AG09309 (cell line): ENCODE data around the gene PPOX.
A peak's percentile ranks its signal among the peaks of the same experiment; 100 is the strongest.

ENCODE experiments used
- DNase-seq: peaks from one replicate; pipeline ENCODE4 v3.0.0-alpha.2; 2010; ENCODE audit warnings: low read depth
- H3K4me3 ChIP-seq: 2 replicates; pipeline ENCODE4 v1.5.1; 2011; ENCODE audit warnings: mild to moderate bottlenecking, low read depth, low read length, moderate library complexity; ENCODE audit not compliant: control insufficient read depth
- TF ChIP-seq, protein P1 (sequence below): IDR thresholded peaks from 2 replicates; pipeline ENCODE4 v1.5.1; 2011; ENCODE audit warnings: mild to moderate bottlenecking, low read depth, low read length, inconsistent platforms; ENCODE audit not compliant: insufficient read depth, control insufficient read depth; ENCODE audit errors: missing control alignments

Gene PPOX

DNA sequence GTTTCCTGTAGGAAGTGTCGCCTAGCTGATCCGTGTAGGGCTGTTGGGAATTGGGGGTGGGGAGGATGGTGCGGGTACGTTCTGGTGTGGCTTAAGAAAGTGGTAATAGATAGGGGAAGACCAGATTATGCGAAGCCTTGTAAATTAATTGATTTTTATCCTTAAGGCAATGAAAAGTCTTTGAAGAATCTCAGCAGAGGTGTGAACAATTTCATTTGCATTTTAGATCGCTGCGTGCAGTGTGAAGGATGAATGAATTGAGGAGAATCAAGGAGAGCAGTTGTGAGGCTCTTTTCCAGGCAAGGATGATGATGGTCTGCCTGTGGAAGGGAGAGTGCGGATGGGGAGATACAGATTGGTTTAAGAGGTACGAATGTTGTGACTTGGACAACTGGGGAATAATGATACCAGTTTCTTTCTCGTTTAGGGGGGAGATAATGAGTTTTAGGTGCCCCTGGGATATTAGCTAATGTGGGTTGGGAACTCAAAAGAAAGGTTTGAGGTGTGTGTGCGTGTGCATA lies 32.9 kb upstream of the PPOX start:
- H3K4me3 ChIP-seq = peak overlapping the region; percentile 63
- TF ChIP-seq, protein P1, sequence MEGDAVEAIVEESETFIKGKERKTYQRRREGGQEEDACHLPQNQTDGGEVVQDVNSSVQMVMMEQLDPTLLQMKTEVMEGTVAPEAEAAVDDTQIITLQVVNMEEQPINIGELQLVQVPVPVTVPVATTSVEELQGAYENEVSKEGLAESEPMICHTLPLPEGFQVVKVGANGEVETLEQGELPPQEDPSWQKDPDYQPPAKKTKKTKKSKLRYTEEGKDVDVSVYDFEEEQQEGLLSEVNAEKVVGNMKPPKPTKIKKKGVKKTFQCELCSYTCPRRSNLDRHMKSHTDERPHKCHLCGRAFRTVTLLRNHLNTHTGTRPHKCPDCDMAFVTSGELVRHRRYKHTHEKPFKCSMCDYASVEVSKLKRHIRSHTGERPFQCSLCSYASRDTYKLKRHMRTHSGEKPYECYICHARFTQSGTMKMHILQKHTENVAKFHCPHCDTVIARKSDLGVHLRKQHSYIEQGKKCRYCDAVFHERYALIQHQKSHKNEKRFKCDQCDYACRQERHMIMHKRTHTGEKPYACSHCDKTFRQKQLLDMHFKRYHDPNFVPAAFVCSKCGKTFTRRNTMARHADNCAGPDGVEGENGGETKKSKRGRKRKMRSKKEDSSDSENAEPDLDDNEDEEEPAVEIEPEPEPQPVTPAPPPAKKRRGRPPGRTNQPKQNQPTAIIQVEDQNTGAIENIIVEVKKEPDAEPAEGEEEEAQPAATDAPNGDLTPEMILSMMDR = no peak
- no peak for DNase-seq

DNA sequence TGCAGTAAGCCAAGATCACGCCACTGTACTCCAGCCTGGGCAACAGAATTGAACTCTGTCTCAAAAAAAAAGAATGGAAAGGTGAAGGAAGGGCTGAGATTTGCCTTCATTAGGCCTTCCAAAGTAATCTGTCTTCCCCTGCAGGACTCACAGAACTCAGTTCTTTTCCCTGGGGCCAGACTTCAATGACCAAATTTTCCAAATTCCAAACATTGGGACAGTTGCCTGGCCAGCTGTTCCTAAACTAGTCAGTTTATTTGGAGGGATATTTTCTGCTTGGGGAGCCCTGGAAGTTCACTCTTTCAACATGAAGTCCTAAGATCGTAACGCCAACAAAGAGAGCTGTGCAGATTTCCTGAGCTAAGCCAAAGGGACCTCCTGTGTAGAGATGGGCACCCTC lies 28.3 kb upstream of the PPOX start:
- no peak overlapping the region for H3K4me3 ChIP-seq

DNA sequence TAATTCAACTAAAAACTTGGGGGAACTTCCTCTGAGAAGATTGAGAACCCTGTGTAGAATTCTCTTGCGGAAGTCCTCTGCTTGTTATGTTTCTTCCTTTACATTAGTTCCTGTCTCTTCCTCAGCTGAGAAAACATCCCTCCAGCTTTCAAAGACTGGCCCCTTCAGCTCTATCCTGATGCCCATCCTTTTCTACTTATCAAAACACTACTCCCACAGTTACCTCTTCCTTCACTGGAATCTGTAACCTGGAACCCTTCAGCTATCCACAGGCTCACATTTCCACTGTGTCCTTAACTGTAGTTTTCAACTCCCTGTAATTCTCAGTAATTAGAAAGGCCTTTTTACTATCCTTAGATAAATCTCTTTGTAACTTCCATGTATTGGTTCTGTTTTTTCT lies 27.8 kb upstream of the PPOX start:
- DNase-seq = no peak
- TF ChIP-seq, protein P1 = no peak
- H3K4me3 ChIP-seq = no peak overlapping the region

More for the DNA sequence above, 28.3 kb upstream of the PPOX start:
- DNase-seq = no peak
- TF ChIP-seq, protein P1 = no peak

GRCh38 chr1:161139766-161140165 lies 26.5 kb upstream of the PPOX start:
- TF ChIP-seq, protein P1 = peak; percentile 52
- DNase-seq = no peak
- no peak overlapping the region for H3K4me3 ChIP-seq

DNA sequence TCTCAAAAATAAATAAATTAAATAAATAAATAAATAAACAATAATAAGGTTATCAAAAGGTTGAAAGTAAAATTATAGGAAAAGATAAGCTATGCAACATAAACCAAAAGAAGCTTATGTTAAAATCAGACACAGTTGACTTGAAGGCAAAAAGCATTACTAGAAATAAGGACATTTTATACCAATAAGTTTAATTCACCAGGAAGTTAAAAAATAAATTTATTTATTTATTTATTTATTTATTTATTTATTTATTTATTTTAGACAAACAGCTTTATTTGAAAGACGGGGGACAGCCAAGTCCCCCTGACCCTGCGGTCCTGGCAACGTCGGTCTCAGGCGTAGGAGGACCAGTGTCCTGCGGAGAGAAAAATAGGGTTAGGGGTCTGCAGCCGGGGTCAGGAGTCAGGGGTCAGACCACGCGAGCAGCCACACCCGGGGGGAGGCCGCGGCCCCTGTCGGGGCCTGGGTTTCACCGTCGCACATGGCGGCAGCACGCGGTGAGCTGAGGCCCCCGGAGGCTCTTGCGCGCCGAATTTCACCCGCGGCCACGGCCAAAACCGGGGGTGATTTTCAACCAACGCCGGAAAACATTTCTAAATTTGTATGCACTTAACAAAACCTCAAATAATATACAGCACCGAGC lies 25.3 kb upstream of the PPOX start:
- TF ChIP-seq, protein P1 = no peak
- no peak for DNase-seq
- no peak overlapping the region for H3K4me3 ChIP-seq

GRCh38 chr1:161145832-161146231 lies 20.4 kb upstream of the PPOX start:
- TF ChIP-seq, protein P1 = no peak
- DNase-seq = no peak
- no peak overlapping the region for H3K4me3 ChIP-seq
